HG03175 (cell line): Measurements from ENCODE around the gene GOPC.

Source experiments
- ATAC-seq: cut with Tn5 transposase; IDR thresholded peaks from one replicate; pipeline ENCODE4 v1.9.1; 2021; ENCODE audit warnings: mild to moderate bottlenecking, moderate library complexity; ENCODE audit not compliant: unreplicated experiment

GOPC gene

GRCh38 chr6:117597755-117598154 is 4.6 kb downstream of the GOPC start:
- ATAC-seq, result no peak

DNA sequence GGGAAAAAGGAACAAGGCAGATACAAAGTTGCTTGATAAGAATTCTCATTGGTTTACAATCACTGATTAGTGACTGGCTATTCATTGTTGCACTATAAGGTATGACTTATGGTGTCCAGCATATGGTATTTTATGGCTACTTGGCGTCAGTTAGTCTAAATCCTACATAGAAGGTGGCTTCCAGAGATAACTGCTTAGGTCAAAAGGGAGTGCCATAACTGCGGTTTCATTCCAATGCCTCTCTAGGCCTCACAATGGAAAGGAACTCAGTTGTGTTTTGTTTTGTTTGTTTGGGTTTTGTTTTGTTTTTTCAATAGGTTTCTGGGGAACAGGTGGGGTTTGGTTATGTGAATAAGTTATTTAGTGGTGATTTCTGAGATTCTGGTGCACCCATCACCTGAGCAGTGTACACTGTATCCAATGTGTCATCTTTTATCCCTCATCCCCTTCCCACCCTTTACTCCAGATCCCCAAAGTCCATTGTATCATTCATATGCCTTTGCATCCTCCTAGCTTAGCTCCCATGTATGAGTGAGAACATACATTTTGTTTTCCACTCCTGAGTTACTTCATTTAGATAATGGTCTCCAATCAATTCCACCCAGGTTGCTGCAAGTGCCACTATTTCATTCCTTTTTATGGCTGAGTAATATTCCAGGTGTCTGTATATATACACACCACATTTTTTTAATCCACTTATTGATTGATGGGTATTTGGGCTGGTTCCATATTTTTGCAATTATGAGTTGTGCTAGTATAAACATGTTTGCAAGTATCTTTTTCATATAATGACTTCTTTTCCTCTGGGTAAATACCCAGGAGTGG is 7.0 kb downstream of the GOPC start:
- ATAC-seq, result no peak

DNA sequence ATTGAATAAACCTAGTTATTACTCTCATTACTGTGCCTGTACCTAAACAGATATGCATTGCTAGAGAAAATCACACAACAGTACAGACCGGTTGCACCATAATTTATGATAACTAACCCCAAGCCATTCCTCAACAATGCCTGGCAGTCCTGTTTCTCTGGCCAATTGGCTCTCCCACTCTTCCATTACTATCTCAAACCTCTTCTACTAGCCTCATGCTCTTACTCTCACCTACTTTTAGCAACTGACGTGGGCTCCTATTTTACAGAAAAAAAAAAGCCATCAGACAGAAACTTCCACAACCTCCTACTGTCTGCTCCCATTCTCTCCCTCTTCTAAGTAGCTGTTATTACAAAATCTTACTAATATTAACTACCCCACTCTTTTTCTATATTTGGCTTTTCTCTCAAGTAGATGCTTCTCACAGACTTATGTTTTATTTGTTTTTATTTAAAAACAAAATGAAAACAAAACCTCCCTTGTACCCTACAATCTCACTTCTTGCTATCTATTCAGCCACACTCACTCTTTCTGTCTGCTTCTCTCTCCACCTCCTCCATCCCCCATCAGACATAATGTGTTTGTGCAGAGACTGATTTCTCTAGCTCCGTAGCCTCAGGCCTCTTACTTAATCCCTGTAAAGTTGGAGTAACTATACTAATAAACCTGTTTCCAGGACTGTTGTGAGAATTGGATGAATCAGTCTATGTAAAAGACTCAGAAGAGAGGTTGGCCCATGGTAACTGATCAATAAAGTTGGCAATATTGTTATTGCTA is 9.1 kb downstream of the GOPC start:
- no peak for ATAC-seq

DNA sequence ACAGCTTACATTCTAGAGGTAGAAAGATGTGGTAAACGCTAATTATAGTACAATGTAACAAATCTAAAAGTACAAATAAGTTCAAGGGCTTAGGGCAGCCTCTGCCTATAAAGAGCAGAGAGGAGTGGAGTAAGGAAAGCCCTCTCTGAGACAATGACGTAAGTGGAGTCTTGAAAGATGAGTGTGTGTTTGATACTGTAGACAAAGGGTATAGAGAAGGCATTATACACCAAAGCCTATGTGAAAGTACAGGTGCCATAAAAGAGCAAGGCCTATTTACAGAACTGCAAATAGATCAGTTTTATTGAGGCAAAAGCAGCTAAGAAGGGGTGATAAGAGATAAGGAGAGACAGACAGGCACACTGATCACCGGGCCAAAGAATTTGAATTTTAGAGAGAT is 10.9 kb downstream of the GOPC start:
- ATAC-seq, result no peak

- no peak for ATAC-seq
These were observed 11.9 kb downstream of the GOPC start for GRCh38 chr6:117590447-117590846.

DNA sequence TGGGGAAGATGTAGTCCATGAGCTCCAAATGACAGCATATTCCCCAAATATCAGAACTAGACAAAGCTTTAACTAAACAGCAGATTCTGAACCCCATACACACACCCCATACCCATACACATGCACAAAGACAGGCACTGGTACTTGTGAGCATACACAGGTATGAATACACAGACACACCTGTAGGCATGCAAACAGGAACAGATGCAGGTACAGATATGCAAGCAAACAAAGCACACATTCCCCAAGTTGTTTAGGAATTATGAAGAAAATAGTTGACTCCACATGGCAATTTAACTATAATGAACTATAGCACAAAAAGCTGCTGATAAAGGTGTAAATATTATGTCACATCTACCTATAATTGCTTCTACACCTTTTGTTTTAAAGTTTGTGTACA is 16.7 kb downstream of the GOPC start:
- ATAC-seq, result no peak

DNA sequence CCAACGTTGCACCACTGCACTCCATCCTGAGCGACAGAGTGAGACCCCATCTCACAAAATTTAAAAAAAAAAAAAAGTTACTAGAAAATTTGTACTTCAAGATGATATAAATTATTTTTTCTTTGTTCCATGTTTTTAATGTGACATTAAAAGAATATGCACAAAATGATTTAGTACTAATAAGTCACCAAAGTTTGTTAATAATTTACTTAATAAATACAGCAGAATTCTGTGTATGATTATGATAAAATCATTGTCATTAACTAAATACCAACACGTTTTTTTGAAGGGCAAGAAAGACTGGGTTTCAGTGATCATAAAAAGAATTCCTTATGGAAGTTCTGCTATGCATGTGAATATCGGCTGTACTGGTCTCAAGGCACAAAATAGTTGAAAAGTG is 28.1 kb downstream of the GOPC start:
- no peak for ATAC-seq

DNA sequence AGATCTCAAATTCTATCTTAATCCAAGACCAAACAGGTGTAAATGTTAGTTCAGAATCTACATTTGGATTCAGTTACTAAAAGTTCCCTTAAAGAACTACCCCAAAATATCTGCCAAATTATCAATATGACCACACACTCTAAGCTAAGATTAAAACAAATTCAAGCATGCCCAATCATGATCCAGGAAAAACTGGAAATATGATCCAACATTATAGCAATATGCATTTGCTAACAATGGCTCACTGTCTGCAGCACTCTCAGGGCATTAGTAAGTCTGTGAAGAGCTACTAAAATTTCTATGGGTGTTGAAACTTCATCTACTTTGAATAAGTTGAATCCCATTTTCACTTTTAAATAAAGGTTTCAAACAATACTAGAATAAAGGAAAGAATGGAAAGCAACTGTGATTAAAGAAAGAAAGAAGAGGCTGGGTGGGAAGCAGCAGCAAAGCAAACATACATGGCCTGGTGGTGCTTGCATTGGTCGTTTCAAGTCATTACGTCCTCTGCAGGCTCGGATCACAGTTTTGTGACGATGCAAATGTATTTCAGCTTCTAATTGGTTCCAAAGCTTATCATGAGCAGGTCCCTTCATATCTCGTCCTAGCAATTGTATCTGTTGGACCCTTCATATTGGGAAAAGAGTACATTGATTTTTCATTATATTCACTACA is 29.2 kb downstream of the GOPC start:
- ATAC-seq, result no peak

DNA sequence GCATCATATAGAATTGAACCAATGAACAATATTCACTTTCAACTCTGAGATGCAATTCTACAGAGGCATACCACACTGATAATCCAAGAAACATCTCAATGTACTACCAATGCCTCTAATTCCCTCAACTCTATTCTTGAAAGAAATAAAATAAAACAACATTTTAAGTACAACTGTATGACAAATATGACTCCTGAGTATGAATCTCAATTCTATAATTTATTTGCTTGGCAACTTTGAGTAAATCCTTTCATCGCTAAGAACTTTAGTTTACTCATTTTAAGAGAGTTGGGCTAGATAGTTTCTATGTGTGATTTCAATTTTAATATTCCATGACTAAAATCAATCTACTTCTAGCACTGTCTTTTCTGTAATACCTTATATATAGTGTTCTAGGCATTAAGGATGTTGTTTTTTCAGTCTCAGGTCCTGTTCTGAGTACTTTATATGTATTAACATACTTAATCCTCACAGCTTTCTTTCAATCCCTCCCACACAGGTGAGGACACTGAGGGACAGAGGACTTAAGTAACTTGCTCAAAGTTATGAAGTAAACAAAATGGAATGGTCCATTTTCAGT is 33.4 kb downstream of the GOPC start:
- no peak for ATAC-seq

- ATAC-seq, result no peak
These were observed 34.1 kb downstream of the GOPC start for GRCh38 chr6:117568247-117568646.

GRCh38 chr6:117564681-117565080 is 37.6 kb downstream of the GOPC start:
- ATAC-seq, result no peak

GRCh38 chr6:117561128-117561527 is 41.2 kb downstream of the GOPC start:
- ATAC-seq, result no peak

DNA sequence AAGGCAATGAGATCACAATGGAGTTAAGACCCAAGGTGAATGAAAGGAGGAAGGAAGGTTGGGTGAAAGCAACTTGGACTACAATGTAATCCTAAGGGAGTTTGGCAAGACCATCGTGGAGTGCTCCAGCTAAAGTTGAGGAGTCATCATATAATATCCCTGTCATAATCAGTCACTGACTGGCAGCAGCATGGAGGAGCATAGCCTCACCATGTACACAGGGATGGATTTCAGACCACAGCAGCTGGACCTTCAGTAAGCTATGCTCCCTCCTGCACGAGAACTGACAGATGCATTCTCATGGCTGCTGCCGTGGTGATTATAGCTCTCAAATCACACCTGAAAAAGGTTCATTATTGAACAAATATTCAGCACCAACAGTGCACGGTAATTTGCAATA is 43.0 kb downstream of the GOPC start:
- ATAC-seq, result no peak

DNA sequence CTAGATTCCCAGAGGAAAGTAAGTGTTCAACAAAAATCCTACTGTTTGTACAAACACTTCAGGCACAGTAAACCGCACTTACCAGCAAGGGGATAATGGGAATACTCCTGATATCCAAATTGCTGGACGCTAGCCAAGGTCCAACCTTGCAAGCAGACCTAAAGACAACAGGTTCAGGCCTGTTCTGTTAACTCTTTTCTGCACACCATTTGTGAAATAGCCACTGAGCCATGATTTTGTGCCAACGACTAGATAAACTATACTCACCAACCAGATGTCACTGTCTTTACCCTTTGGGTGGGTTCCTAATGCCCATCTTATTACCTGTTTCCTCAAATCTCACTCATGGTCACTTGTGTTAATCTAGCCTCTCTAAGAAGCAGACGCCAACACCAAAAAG is 43.5 kb downstream of the GOPC start:
- ATAC-seq, result no peak

DNA sequence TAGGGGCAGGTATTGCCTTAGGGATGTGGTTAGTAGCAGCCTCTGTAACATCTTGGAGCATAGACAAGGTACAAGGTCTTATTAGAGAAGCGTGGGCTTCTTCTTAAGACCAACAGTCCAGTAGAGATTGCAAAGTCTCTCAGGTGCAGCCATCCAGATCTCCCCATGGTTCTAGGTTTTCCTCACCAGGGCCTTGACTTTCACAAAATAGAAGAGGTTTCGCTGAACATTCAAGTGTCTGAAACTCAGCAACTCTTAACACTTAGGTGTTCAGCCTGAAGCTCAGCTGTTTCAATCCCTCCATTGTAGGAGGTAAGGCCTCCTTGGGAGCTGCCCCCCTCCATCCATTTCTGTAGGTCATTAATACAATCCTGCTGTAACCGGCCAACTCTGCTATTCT is 44.4 kb downstream of the GOPC start:
- no peak for ATAC-seq

DNA sequence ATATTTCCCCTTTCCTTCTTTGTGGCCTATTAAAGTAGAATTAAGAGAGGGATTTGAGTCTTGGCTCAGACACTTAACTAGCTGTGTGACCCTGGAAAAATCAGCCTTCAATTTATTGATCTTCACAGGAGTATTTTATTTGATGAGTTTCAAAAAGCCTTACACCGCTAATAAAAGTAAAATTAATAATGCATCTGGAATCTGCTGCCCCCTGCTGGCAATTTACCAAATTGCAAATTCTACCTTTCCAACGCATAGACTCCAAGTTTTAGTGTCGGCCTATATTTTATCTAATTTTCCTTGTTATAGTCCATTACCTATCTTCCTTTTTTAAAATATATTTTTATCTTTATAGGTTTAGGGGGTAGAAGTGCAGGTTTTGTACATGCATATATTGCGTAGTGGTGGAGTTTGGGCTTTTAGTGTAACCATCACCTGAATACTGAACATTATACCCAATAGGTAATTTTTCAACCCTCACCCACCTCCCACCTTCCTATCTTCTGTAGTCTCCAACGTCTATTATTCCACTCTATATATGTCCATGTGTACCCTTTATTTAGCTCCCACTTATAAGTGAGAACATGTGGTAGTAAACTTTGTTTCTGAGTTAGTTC is 46.3 kb downstream of the GOPC start:
- no peak for ATAC-seq

DNA sequence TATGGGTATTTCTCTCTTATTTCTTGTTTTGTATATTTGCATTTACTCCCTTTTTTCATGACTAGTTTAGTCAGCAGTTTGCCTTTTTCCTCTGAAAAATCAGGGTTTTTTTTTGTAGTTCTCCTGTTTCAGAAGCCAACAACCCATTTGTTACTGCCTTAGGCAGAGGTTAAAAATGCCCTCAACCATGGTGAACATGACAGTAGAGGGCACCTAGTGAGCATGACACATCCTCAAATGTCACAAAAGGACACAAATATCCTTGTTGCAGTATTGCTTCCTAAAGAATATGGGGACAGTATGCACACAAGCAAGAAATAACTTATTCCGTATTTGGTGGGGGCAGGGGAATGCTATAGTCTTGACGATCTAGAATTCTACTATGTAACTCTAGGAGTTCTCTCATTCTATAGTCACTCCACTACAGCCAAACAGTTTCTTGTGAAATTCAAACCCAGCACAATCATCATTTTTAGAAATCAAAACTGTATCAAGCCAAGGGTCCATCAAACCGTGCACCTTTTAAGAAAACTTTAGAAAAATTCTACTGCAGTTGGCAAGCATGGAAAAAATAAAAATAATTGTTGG is 47.0 kb downstream of the GOPC start:
- ATAC-seq, result no peak

DNA sequence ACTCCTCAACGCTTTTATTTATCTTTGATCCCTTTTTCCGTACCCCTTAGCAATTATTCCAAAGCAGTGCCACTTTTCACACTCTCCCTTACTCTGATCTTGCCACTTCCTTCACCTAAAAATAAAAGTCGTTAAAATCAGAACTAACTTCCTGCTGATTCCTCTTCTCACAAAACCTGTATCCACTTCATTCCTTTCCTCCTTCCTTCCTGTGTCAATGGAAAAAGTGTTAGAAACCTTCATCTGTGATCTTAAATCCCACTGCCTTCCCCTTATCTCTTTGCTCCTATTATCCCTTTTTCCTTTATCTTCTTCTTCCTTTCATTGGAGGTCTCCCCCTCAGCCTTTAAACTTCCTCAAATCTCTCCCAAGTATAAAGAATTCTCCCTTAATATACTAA is 49.2 kb downstream of the GOPC start:
- no peak for ATAC-seq

DNA sequence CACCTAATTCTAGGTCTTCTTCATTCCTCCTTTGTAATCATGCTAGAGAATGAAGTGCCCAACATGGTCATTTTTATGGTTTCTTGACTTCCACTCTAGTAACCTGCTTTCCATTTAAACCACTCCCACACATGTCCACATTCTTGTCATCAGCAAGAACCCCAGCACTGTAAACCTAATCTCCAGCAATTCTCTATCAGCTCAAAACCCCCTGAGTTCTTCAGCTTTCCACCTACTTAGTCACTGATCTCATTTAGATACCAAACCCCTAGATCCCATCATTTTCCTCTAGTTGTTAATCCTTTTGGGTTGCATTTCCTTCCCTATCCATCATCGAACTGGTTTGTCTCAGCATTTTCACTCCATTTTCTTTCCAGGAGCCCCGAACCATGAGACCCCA is 49.7 kb downstream of the GOPC start:
- ATAC-seq, result no peak

DNA sequence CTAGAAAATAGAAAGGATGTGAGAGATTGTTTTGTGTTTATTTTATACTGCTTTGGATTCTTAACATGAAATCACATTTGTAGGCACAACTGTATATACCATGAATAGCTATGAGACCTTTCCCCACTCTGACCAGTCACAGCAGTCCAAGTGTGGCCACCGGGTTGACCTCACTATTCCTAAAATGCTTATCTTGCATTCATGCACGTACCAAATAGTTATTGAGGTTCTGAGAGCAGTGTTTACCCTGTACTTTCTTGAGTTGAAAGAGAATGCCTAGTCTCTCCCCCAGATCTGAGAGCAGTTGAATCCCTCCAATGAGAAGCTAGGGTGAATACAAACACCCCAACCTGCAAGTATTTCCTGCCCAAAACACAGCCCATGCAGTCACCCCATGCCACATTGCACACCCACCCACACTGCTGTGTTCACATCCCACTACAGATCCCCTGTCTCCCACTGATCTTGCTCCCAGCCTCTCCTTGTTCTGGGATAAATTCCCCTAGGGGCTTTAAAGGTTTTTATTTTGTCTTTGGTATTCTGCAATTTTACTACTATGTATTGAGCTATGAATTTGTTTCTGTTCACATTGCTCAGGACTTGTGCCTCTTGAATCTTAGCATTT is 51.6 kb downstream of the GOPC start:
- ATAC-seq, result no peak
